Activated CD8-positive, alpha-beta T cell treated with anti-CD3 and anti-CD28 coated beads for 36 hours (primary cell): Measurements from ENCODE around the gene MSN. TPM values are rescaled to one million over a fixed set of nuclear protein-coding genes. Genes with fewer than 3 reads are reported as not detected.
"Not testable (repeated sequence)": the region's sequence is repeated elsewhere in the genome, so short reads cannot be mapped to it uniquely, and the experiment has no call there.

Experiments used
- ATAC-seq: fragments of 200-7000 bp; cut with Tn5 transposase; one replicate; pipeline ENCODE4 v1.10.0; 2021; ENCODE audit warnings: mild to moderate bottlenecking, moderate library complexity
- CTCF ChIA-PET: fragments of 350-600 bp; sonication (Branson Sonifier 250); formaldehyde crosslinking; loops from one replicate; lab custom pipeline; 2021; ENCODE audit warnings: antibody characterized with exemption; lab: Charles Lee
- POLR2A ChIA-PET: fragments of 350-600 bp; sonication (Branson Sonifier 250); formaldehyde crosslinking; loops from one replicate; lab custom pipeline; 2021; ENCODE audit warnings: antibody characterized with exemption; lab: Charles Lee
- DNase-seq: peaks from one replicate; pipeline ENCODE4 v3.0.0-alpha.2; 2020
- H3K27ac Mint-ChIP-seq: one replicate; pipeline ENCODE4 v1.8.0; 2021; ENCODE audit warnings: mild to moderate bottlenecking, mixed read lengths
- H3K27me3 Mint-ChIP-seq: one replicate; pipeline ENCODE4 v1.8.0; 2021; ENCODE audit warnings: mixed read lengths
- H3K36me3 Mint-ChIP-seq: one replicate; pipeline ENCODE4 v1.8.0; 2021; ENCODE audit warnings: low read depth, mixed read lengths
- H3K4me1 Mint-ChIP-seq: one replicate; pipeline ENCODE4 v1.8.0; 2021; ENCODE audit warnings: low read depth, mixed read lengths
- H3K4me3 Mint-ChIP-seq: one replicate; pipeline ENCODE4 v1.8.0; 2021; ENCODE audit warnings: mild to moderate bottlenecking, moderate library complexity, mixed read lengths
- H3K9me3 Mint-ChIP-seq: one replicate; pipeline ENCODE4 v1.8.0; 2021; ENCODE audit warnings: mixed read lengths
- intact Hi-C: fragments of 100-400 bp; cut with micrococcal nuclease; formaldehyde crosslinking; loops from one replicate; pipeline ENCODE4 v1.10.0; 2022
- total RNA-seq, 2 experiments: library from RNA; stranded (reverse); gene quantifications; one replicate each; pipeline ENCODE4 v1.2.3, GENCODE V29; 2021
- TF ChIP-seq, protein P1 (sequence below): fragments of 200-600 bp; IDR thresholded peaks from one replicate; pipeline ENCODE4 v1.8.0; 2022; ENCODE audit warnings: antibody characterized with exemption, mild to moderate bottlenecking

Gene MSN
- total RNA-seq, 2 experiments from 2014 or later: 426 to 435 TPM

DNA sequence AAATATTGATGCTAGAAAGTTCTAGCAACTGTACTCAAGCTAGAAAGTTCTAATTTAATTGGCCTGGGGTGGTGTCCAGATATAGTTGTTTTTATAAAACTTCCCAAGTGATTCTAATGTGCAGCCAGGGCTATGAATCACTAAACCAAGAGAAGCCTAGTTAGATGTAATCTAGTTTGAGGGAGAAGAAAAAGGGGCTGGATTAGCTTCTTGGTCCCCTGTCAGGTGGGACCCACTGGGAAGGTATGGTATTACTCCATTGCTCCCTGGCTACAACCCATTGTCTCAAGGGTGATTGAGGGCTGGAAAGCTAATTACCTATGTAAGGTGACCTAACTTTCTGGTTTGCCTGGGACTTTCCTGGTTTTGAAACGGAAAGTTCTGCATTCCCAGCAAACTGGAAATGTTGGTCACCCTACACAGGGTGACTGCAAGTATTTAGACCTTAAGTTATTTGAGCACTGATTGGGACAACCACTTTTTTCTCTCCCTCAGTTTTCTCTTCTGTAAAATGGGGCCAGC lies 23.9 kb upstream of the MSN start:
- Mint-ChIP-seq H3K4me1 (peaks cover 25% of the 10 kb centered on the region), H3K27me3 (no peaks in the 10 kb centered on the region), H3K4me3 (no peak overlapping the region), H3K9me3 (no peaks in the 10 kb centered on the region), H3K36me3 (no peaks in the 10 kb centered on the region), H3K27ac (no peak overlapping the region)
- TF ChIP-seq, protein P1, sequence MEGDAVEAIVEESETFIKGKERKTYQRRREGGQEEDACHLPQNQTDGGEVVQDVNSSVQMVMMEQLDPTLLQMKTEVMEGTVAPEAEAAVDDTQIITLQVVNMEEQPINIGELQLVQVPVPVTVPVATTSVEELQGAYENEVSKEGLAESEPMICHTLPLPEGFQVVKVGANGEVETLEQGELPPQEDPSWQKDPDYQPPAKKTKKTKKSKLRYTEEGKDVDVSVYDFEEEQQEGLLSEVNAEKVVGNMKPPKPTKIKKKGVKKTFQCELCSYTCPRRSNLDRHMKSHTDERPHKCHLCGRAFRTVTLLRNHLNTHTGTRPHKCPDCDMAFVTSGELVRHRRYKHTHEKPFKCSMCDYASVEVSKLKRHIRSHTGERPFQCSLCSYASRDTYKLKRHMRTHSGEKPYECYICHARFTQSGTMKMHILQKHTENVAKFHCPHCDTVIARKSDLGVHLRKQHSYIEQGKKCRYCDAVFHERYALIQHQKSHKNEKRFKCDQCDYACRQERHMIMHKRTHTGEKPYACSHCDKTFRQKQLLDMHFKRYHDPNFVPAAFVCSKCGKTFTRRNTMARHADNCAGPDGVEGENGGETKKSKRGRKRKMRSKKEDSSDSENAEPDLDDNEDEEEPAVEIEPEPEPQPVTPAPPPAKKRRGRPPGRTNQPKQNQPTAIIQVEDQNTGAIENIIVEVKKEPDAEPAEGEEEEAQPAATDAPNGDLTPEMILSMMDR: no peak
- ChIA-PET POLR2A (interaction anchor here (0.9 to 1.9 kb wide), 2 partner anchors 21 to 42 kb away, joined by 3 to 4 read pairs; no protein-coding TSS in a partner anchor), CTCF (interaction anchor here (1.2 kb wide), 1 partner anchor 10 kb away, joined by 3 read pairs; no protein-coding TSS in a partner anchor)
- no peak for DNase-seq
- no peak for ATAC-seq
- intact Hi-C loops: no loop called here

DNA sequence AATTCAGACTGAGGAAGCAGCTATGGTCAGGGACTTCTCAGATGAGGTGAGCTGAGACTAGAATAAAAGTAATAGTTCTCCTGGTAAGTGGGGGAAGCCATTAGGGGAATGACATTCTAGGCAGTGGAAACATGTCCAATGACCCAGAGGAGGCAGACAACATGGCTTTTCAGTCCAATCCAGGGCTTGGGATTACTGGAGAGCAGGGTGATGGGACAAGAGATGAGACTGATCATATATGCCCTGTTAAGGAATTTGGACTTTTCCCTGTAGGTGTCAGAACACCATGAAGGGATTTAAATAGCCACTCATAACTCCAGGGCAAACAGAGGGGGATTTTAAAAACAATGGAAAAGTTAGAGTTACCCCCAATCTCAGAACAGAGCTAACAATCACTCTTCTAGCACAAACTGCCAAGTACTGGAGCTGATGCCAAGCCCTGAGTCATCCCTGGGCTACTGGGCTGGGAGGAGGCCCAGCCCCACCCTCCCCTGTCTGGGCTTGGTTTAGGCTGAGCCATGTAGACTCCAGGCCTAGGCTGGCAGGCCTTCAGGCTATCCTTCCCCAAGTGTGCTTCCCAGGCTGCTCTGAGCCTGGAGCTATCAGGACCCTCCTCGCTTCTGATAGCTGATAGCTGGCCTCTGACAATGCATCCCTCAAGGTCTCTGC lies 22.7 kb upstream of the MSN start:
- H3K9me3 Mint-ChIP-seq: no peaks in the 10 kb centered on the region
- TF ChIP-seq, protein P1: no peak
- CTCF ChIA-PET: interaction anchor here (1.2 kb wide), 1 partner anchor 9 kb away, joined by 3 read pairs; no protein-coding TSS in a partner anchor
- POLR2A ChIA-PET: interaction anchor here (0.6 kb wide), 1 partner anchor 10 kb away, joined by 3 read pairs; no protein-coding TSS in a partner anchor
- H3K36me3 Mint-ChIP-seq: no peaks in the 10 kb centered on the region
- H3K4me3 Mint-ChIP-seq: no peak overlapping the region
- ATAC-seq: peak; percentile 89
- peaks cover 25% of the 10 kb centered on the region for H3K4me1 Mint-ChIP-seq
- DNase-seq: peak; percentile 34
- intact Hi-C loops: no loop called here
- H3K27ac Mint-ChIP-seq: no peak overlapping the region
- no peaks in the 10 kb centered on the region for H3K27me3 Mint-ChIP-seq

DNA sequence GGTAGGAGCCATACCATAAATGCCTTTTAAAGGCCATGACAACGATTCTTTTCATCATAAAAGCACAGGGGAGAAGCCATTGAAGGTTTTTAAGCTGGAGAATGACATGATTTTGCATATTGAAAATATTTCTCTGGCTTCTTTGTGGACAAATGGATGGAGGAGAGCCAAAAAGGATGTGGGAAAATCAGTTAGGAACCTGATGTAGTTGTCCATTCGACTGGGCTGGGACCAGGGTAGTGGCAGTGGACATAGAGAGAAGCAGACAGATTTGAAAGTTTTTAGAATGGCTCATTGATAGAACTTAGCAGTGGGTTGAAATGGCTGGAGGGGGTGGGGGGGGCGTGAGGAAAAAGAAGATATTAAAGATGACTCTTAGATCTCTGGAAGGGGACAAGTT lies 19.7 kb upstream of the MSN start:
- intact Hi-C loops: no loop called here
- no peaks in the 10 kb centered on the region for H3K9me3 Mint-ChIP-seq
- TF ChIP-seq, protein P1: no peak
- H3K4me1 Mint-ChIP-seq: peaks cover 25% of the 10 kb centered on the region
- ChIA-PET CTCF (no interaction called here), POLR2A (interaction anchor here (0.8 kb wide), 1 partner anchor 9 kb away, joined by 3 read pairs; no protein-coding TSS in a partner anchor)
- H3K27ac Mint-ChIP-seq: no peak overlapping the region
- no peak overlapping the region for H3K4me3 Mint-ChIP-seq
- no peaks in the 10 kb centered on the region for H3K36me3 Mint-ChIP-seq
- DNase-seq (no peak), ATAC-seq (no peak)
- no peaks in the 10 kb centered on the region for H3K27me3 Mint-ChIP-seq

DNA sequence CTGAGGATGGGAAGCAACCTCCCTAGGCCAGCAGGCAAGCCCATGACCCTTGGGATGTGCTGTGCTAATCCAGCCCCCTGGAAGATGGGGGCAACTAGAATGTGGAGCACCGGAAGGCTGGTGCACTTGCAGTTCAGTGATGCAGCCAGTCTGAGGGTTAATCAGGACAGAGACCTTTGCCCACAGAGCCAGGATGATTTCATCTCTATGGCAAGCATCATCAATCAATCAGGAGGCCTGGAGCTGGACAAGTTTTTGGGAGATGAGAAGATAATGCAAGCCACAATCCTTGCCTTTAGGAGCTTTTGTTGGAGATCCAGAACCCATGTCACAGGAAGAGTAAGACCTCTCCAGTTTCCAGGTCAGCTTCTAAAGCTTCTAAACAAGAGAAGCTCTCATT lies 15.4 kb upstream of the MSN start:
- no peaks in the 10 kb centered on the region for H3K27me3 Mint-ChIP-seq
- H3K4me1 Mint-ChIP-seq: peaks cover 17% of the 10 kb centered on the region
- no peak overlapping the region for H3K4me3 Mint-ChIP-seq
- CTCF ChIA-PET: no interaction called here
- no peaks in the 10 kb centered on the region for H3K9me3 Mint-ChIP-seq
- POLR2A ChIA-PET: no interaction called here
- TF ChIP-seq, protein P1: no peak
- intact Hi-C loops: no loop called here
- no peak for ATAC-seq
- H3K36me3 Mint-ChIP-seq: peaks cover 2% of the 10 kb centered on the region
- H3K27ac Mint-ChIP-seq: no peak overlapping the region
- DNase-seq: no peak

DNA sequence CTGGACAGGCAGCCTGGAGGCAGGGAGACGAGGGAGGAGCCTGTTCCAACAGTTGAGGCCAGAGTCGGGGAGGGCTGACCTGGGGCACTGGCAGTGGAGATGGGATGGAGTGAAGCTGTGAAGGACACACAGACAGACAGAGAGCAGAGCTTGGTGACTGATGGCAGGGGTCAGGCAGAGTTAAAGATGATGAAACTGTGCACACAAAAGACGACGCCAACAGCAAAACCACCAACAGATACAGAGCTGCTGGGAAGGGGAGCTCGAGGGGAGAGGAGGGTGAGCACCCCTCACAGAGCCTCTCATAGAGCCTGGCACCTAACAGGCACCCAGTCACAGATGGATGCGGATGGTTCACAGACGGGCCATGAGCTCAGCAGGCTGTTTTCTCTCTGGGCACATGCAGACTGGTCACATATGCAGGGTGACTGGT lies 10.4 kb upstream of the MSN start:
- CTCF ChIA-PET: interaction anchor here (1.6 to 2.4 kb wide), 2 partner anchors 40 to 61 kb away, joined by 6 read pairs; no protein-coding TSS in a partner anchor
- peaks cover 43% of the 10 kb centered on the region for H3K4me1 Mint-ChIP-seq
- H3K9me3 Mint-ChIP-seq, H3K27me3 Mint-ChIP-seq, H3K36me3 Mint-ChIP-seq, intact Hi-C loops: not testable (repeated sequence)
- H3K4me3 Mint-ChIP-seq: peak overlapping the region; percentile 80
- peak overlapping the region; percentile 96 for H3K27ac Mint-ChIP-seq
- DNase-seq (peak; percentile 14), ATAC-seq (peak; percentile 55)
- POLR2A ChIA-PET: interaction anchor here (0.7 to 1.5 kb wide), 3 partner anchors 10 to 67 kb away, joined by 3 to 4 read pairs (median 3); partner anchors contain the start of gene MSN
